Measurements from ENCODE around the gene DES. TPM values are rescaled to one million over a fixed set of nuclear protein-coding genes. Genes with fewer than 3 reads are reported as not detected.

Gene DES
- total and polyA plus RNA-seq, 2 of the 13 experiments (the other 11 are each of a cell fraction or from before 2014, with no cell fraction given): not detected

- TF ChIP-seq EP300 (IDR thresholded peaks at IDR 0.05; ENCODE audit: low read depth in 2 of 2, low read length in 2 of 2): no peak
- TF ChIP-seq EP300 (CRISPR knock-in tag; IDR thresholded peaks at IDR 0.05; ENCODE audit: borderline replicate concordance): no peak
- no peak for TF ChIP-seq ZNF510 (CRISPR knock-in tag; IDR thresholded peaks at IDR 0.05; ENCODE audit: low read depth)
- no peak for TF ChIP-seq HES4 (CRISPR knock-in tag; IDR thresholded peaks at IDR 0.05; ENCODE audit: borderline replicate concordance)
- TF ChIP-seq MNT (IDR thresholded peaks at IDR 0.05): peak; percentile 52; the same call in 1 of the 2 replicates
These were observed 47.7 kb downstream of the DES start (continued) for GRCh38 chr2:219465659-219466561.

DNA sequence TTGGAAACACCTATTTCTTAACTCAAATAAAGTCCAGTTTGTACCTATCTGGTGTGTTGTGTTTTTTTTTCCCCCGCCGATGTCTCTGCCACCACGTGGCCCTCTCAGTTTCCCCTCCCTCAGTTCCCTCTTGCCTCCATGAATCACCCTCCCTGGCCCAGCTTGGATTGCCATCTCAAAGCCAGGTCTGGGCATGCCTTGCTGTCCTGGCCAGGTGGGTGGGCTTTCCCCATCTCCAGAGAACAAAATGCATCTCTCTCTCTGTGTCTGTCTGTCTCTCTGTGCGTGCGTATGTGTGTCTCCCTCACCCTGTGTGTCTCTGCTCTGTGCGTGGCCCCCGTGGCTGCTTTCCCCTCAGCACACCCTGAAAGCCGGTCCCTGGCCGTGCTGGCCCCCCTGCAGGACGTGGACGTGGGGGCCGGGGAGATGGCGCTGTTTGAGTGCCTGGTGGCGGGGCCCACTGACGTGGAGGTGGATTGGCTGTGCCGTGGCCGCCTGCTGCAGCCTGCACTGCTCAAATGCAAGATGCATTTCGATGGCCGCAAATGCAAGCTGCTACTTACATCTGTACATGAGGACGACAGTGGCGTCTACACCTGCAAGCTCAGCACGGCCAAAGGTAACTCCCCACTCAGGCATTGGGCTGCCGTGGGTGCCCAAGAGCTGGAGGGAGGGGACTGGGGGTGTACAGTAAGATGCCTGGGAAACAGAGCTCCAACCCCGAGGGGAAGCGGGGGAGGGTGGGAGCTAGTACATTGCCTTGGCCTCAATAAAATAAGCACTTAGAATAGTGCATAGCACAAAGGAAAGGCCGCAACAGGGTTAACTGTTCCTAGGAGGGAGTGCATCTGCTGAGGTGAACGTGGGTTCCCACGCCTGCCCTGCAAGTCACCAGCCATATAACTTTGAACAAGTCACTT, 48.9 kb downstream of the DES start:
- Histone ChIP-seq H3K79me2 (ENCODE audit: insufficient read depth, low read length) (no peaks in the 10 kb centered on the region), H3K4me3 (replicated peaks in 1 of 3; ENCODE audit: insufficient read depth in 1 of 3, low read depth in 2 of 3, low read length in 3 of 3) (no peak overlapping the region), H3K9ac (ENCODE audit: insufficient read depth, low read depth, low read length) (no peak overlapping the region), H2AFZ (ENCODE audit: low read length) (no peak overlapping the region), H3K4me1 (ENCODE audit: insufficient read depth, low read length) (no peaks in the 10 kb centered on the region), H4K20me1 (ENCODE audit: insufficient read depth, low read length) (no peaks in the 10 kb centered on the region), H3K9me3 (ENCODE audit: low read length) (no peaks in the 10 kb centered on the region), H3K27ac (ENCODE audit: extremely low read length, insufficient read depth, low read length) (no peak overlapping the region), H3K4me2 (ENCODE audit: low read depth, low read length) (no peak overlapping the region), H3K27me3 (ENCODE audit: control insufficient read depth in 1 of 2, insufficient read depth in 2 of 2, low read length in 2 of 2) (peaks cover 12 to 82% of the 10 kb centered on the region in 2 experiments; a peak in 4 of 5 replicates), H3K36me3 (replicated peaks in 1 of 2; ENCODE audit: control insufficient read depth in 1 of 2, insufficient read depth in 2 of 2, low read length in 2 of 2) (no peaks in the 10 kb centered on the region)
- ATAC-seq: no peak
- intact Hi-C loops (cut with micrococcal nuclease; ENCODE audit: unreplicated experiment): no loop called here
- POLR2A ChIA-PET: no interaction called here
- CTCF ChIA-PET (ENCODE audit: low intra/inter-chr PET ratio, low total read pairs): no interaction called here
- WGBS (ENCODE audit: low lambda C conversion rate): 14% methylated on average over 28 of the region's 28 CpGs
- in situ Hi-C loops (cut with HindIII; ENCODE audit: extremely low pct_ligation_motif_present, low pct_unique_long_range_greater_than_20kb): no loop called here
- no peak for DNase-seq (ENCODE audit: low spot score)
- FAIRE-seq: no peak
- no TSS peak for BruUV-seq (replicated peaks)
- no peak for TF ChIP-seq ZZZ3 (CRISPR knock-in tag; IDR thresholded peaks at IDR 0.05; ENCODE audit: borderline replicate concordance)
- TF ChIP-seq HMGA1 (CRISPR knock-in tag; conservative IDR thresholded peaks at IDR 0.05): no peak
- TF ChIP-seq ZHX2 (IDR thresholded peaks at IDR 0.05; ENCODE audit: low read depth): no peak
- TF ChIP-seq ZHX2 (CRISPR knock-in tag; IDR thresholded peaks at IDR 0.05; ENCODE audit: borderline replicate concordance): no peak
- TF ChIP-seq, protein P1, sequence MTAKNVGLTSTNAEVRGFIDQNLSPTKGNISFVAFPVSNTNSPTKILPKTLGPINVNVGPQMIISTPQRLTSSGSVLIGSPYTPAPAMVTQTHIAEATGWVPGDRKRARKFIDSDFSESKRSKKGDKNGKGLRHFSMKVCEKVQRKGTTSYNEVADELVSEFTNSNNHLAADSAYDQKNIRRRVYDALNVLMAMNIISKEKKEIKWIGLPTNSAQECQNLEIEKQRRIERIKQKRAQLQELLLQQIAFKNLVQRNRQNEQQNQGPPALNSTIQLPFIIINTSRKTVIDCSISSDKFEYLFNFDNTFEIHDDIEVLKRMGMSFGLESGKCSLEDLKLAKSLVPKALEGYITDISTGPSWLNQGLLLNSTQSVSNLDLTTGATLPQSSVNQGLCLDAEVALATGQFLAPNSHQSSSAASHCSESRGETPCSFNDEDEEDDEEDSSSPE (CRISPR knock-in tag; IDR thresholded peaks at IDR 0.05): no peak
- TF ChIP-seq NFE2L2 (IDR thresholded peaks at IDR 0.05; ENCODE audit: low read length): no peak

Measured in HepG2 (cell line).